ENCODE data around the gene DTNBP1.
"Not testable (repeated sequence)": the region's sequence is repeated elsewhere in the genome, so short reads cannot be mapped to it uniquely, and the experiment has no call there.

DTNBP1 gene

GRCh38 chr6:15654250-15654649, 8.6 kb downstream of the DTNBP1 start:
- no peak for DNase-seq (ENCODE audit: low read depth, low spot score)
- no peak for TF ChIP-seq YY1 (IDR thresholded peaks at IDR 0.05; ENCODE audit: insufficient read depth, insufficient read length)
- no peak for TF ChIP-seq ZNF274 (IDR thresholded peaks at IDR 0.05; ENCODE audit: low read depth, low read length)
- TF ChIP-seq SUZ12 (IDR thresholded peaks at IDR 0.05; ENCODE audit: extremely low read depth, insufficient read depth, insufficient read length), result no peak
- Histone ChIP-seq H3K9ac (ENCODE audit: insufficient read length, low read depth) (no peak overlapping the region), H3K4me3 (ENCODE audit: insufficient read length, low read depth) (no peak overlapping the region), H3K4me1 (ENCODE audit: insufficient read depth, insufficient read length) (no peaks in the 10 kb centered on the region), H3K27me3 (ENCODE audit: insufficient read depth, insufficient read length) (no peaks in the 10 kb centered on the region), H3K36me3 (ENCODE audit: insufficient read depth, insufficient read length, low read length) (no peaks in the 10 kb centered on the region), H3K9me3 (ENCODE audit: insufficient read depth, low read length) (no peaks in the 10 kb centered on the region)

GRCh38 chr6:15653581-15653980, 9.2 kb downstream of the DTNBP1 start:
- no peaks in the 10 kb centered on the region for H3K4me1 ChIP-seq (ENCODE audit: insufficient read depth, insufficient read length)
- no peak overlapping the region for H3K9ac ChIP-seq (ENCODE audit: insufficient read length, low read depth)
- no peaks in the 10 kb centered on the region for H3K9me3 ChIP-seq (ENCODE audit: insufficient read depth, low read length)
- no peak overlapping the region for H3K4me3 ChIP-seq (ENCODE audit: insufficient read length, low read depth)
- DNase-seq (ENCODE audit: low read depth, low spot score), result no peak
- no peak for TF ChIP-seq SUZ12 (IDR thresholded peaks at IDR 0.05; ENCODE audit: extremely low read depth, insufficient read depth, insufficient read length)
- TF ChIP-seq ZNF274 (IDR thresholded peaks at IDR 0.05; ENCODE audit: low read depth, low read length), result no peak
- TF ChIP-seq YY1 (IDR thresholded peaks at IDR 0.05; ENCODE audit: insufficient read depth, insufficient read length), result no peak
- H3K27me3 ChIP-seq (ENCODE audit: insufficient read depth, insufficient read length), result no peaks in the 10 kb centered on the region
- H3K36me3 ChIP-seq (ENCODE audit: insufficient read depth, insufficient read length, low read length), result no peaks in the 10 kb centered on the region

- not testable (repeated sequence) for DNase-seq (ENCODE audit: low read depth, low spot score); H3K9me3 ChIP-seq (ENCODE audit: insufficient read depth, low read length); H3K4me1 ChIP-seq (ENCODE audit: insufficient read depth, insufficient read length); H3K4me3 ChIP-seq (ENCODE audit: insufficient read length, low read depth); H3K9ac ChIP-seq (ENCODE audit: insufficient read length, low read depth); H3K36me3 ChIP-seq (ENCODE audit: insufficient read depth, insufficient read length, low read length); H3K27me3 ChIP-seq (ENCODE audit: insufficient read depth, insufficient read length)
These were observed 12.7 kb downstream of the DTNBP1 start for GRCh38 chr6:15650004-15650559.

- H3K27me3 ChIP-seq (ENCODE audit: insufficient read depth, insufficient read length), result no peaks in the 10 kb centered on the region
- no peak for DNase-seq (ENCODE audit: low read depth, low spot score)
- no peak overlapping the region for H3K4me3 ChIP-seq (ENCODE audit: insufficient read length, low read depth)
- no peaks in the 10 kb centered on the region for H3K4me1 ChIP-seq (ENCODE audit: insufficient read depth, insufficient read length)
- H3K9me3 ChIP-seq (ENCODE audit: insufficient read depth, low read length), result no peaks in the 10 kb centered on the region
- H3K9ac ChIP-seq (ENCODE audit: insufficient read length, low read depth), result no peak overlapping the region
- no peaks in the 10 kb centered on the region for H3K36me3 ChIP-seq (ENCODE audit: insufficient read depth, insufficient read length, low read length)
- TF ChIP-seq ZNF274 (IDR thresholded peaks at IDR 0.05; ENCODE audit: low read depth, low read length), result no peak
- no peak for TF ChIP-seq SUZ12 (IDR thresholded peaks at IDR 0.05; ENCODE audit: extremely low read depth, insufficient read depth, insufficient read length)
- TF ChIP-seq YY1 (IDR thresholded peaks at IDR 0.05; ENCODE audit: insufficient read depth, insufficient read length), result no peak
These were observed 17.9 kb downstream of the DTNBP1 start for GRCh38 chr6:15644904-15645303.

- H3K4me3 ChIP-seq (ENCODE audit: insufficient read length, low read depth), result no peak overlapping the region
- H3K27me3 ChIP-seq (ENCODE audit: insufficient read depth, insufficient read length), result no peaks in the 10 kb centered on the region
- DNase-seq (ENCODE audit: low read depth, low spot score), result no peak
- no peak for TF ChIP-seq YY1 (IDR thresholded peaks at IDR 0.05; ENCODE audit: insufficient read depth, insufficient read length)
- TF ChIP-seq SUZ12 (IDR thresholded peaks at IDR 0.05; ENCODE audit: extremely low read depth, insufficient read depth, insufficient read length), result no peak
- TF ChIP-seq ZNF274 (IDR thresholded peaks at IDR 0.05; ENCODE audit: low read depth, low read length), result no peak
- H3K36me3 ChIP-seq (ENCODE audit: insufficient read depth, insufficient read length, low read length), result no peaks in the 10 kb centered on the region
- no peaks in the 10 kb centered on the region for H3K4me1 ChIP-seq (ENCODE audit: insufficient read depth, insufficient read length)
- H3K9ac ChIP-seq (ENCODE audit: insufficient read length, low read depth), result no peak overlapping the region
- H3K9me3 ChIP-seq (ENCODE audit: insufficient read depth, low read length), result no peaks in the 10 kb centered on the region
These were observed 19.3 kb downstream of the DTNBP1 start for GRCh38 chr6:15643542-15643941.

- Histone ChIP-seq H3K9me3 (ENCODE audit: insufficient read depth, low read length) (no peaks in the 10 kb centered on the region), H3K4me3 (ENCODE audit: insufficient read length, low read depth) (no peak overlapping the region), H3K9ac (ENCODE audit: insufficient read length, low read depth) (no peak overlapping the region), H3K36me3 (ENCODE audit: insufficient read depth, insufficient read length, low read length) (no peaks in the 10 kb centered on the region), H3K27me3 (ENCODE audit: insufficient read depth, insufficient read length) (no peaks in the 10 kb centered on the region), H3K4me1 (ENCODE audit: insufficient read depth, insufficient read length) (no peaks in the 10 kb centered on the region)
- TF ChIP-seq ZNF274 (IDR thresholded peaks at IDR 0.05; ENCODE audit: low read depth, low read length) (no peak), YY1 (IDR thresholded peaks at IDR 0.05; ENCODE audit: insufficient read depth, insufficient read length) (no peak), SUZ12 (IDR thresholded peaks at IDR 0.05; ENCODE audit: extremely low read depth, insufficient read depth, insufficient read length) (no peak)
- DNase-seq (ENCODE audit: low read depth, low spot score), result no peak
These were observed 20.6 kb downstream of the DTNBP1 start for GRCh38 chr6:15642276-15642675.

GRCh38 chr6:15638373-15638772, 24.5 kb downstream of the DTNBP1 start:
- Histone ChIP-seq H3K4me3 (ENCODE audit: insufficient read length, low read depth) (no peak overlapping the region), H3K9me3 (ENCODE audit: insufficient read depth, low read length) (no peaks in the 10 kb centered on the region), H3K36me3 (ENCODE audit: insufficient read depth, insufficient read length, low read length) (no peaks in the 10 kb centered on the region)

GRCh38 chr6:15631432-15631831, 31.4 kb downstream of the DTNBP1 start:
- no peak for TF ChIP-seq YY1 (IDR thresholded peaks at IDR 0.05; ENCODE audit: insufficient read depth, insufficient read length)
- TF ChIP-seq SUZ12 (IDR thresholded peaks at IDR 0.05; ENCODE audit: extremely low read depth, insufficient read depth, insufficient read length), result no peak
- no peak for TF ChIP-seq ZNF274 (IDR thresholded peaks at IDR 0.05; ENCODE audit: low read depth, low read length)
- H3K36me3 ChIP-seq (ENCODE audit: insufficient read depth, insufficient read length, low read length), result no peaks in the 10 kb centered on the region
- H3K27me3 ChIP-seq (ENCODE audit: insufficient read depth, insufficient read length), result no peaks in the 10 kb centered on the region
- H3K4me3 ChIP-seq (ENCODE audit: insufficient read length, low read depth), result no peak overlapping the region
- no peaks in the 10 kb centered on the region for H3K9me3 ChIP-seq (ENCODE audit: insufficient read depth, low read length)
- H3K9ac ChIP-seq (ENCODE audit: insufficient read length, low read depth), result no peak overlapping the region
- DNase-seq (ENCODE audit: low read depth, low spot score), result no peak
- no peaks in the 10 kb centered on the region for H3K4me1 ChIP-seq (ENCODE audit: insufficient read depth, insufficient read length)

More at GRCh38 chr6:15638373-15638772, 24.5 kb downstream of the DTNBP1 start:
- TF ChIP-seq SUZ12 (IDR thresholded peaks at IDR 0.05; ENCODE audit: extremely low read depth, insufficient read depth, insufficient read length) (no peak), ZNF274 (IDR thresholded peaks at IDR 0.05; ENCODE audit: low read depth, low read length) (no peak), YY1 (IDR thresholded peaks at IDR 0.05; ENCODE audit: insufficient read depth, insufficient read length) (no peak)
- Histone ChIP-seq H3K9ac (ENCODE audit: insufficient read length, low read depth) (no peak overlapping the region), H3K27me3 (ENCODE audit: insufficient read depth, insufficient read length) (no peaks in the 10 kb centered on the region), H3K4me1 (ENCODE audit: insufficient read depth, insufficient read length) (no peaks in the 10 kb centered on the region)
- no peak for DNase-seq (ENCODE audit: low read depth, low spot score)

Measured in NT2/D1 (cell line).